Measurements from ENCODE around the gene PEX5L.

PEX5L gene

DNA sequence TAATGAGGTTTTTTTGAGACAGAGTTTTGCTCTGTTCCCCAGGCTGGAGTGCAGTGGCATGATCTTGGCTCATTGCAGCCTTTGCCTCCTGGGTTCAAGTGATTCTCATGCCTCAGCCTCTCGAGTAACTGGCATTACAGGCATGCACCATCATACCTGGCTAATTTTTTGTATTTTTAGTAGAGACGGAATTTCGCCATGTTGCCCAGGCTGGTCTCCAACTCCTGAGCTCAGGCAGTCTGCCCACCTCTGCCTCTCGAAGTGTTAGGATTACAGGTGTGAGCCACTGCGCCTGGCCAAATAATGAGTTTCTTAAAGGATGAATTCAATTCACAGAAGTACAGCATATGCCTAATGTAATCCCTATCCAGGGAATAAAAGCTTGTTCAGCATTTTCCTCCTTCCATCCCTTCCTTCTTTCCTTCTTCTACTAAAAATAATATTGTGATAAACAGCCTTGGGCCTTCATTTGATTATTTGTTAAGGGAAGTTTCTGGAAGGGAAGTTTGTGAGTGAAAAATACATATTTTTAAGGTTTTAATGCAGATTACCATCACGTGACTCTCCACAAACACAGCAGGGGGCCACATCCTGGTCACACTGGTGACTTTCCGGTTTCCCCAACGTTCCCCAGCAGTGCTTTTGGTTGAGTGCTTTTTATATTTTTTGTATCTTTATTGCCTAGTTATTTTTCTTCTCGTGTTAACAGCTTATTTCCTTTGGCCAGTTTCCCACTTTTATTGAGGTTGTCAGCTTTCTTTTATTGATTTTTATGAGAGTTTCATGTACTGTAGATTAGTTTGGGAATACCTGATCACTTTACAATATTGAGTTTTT lies 267.1 kb downstream of the PEX5L start:
- no peak for TF ChIP-seq TAF1 (IDR thresholded peaks at IDR 0.05; ENCODE audit: low read depth)
- TF ChIP-seq USF1 (IDR thresholded peaks at IDR 0.05), result peak; percentile 80

DNA sequence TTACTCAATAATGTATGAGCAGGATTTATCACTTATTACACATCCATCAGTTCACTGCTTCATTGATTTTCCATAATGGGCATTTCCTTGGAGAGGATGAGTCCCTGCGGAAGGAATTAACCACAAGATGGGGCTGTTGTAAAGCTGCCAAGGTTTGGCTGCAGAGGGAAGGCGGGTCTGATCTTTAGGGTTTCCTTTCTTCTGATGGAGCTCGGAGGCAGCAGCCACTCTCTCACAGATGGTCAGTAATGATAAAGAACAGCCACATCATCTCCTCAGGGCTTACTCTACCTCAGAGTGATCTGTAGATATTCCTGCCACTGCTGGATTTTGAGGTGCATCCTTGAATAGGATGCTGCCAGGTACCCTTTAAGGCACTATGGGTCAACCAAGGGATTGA lies 268.7 kb downstream of the PEX5L start:
- peak; percentile 73 for TF ChIP-seq RAD21 (IDR thresholded peaks at IDR 0.05; ENCODE audit: low read depth)
- TF ChIP-seq TCF12 (IDR thresholded peaks at IDR 0.05; ENCODE audit: low read depth), result peak; percentile 65; the same call in 1 of the 2 replicates
- no peak for TF ChIP-seq EGR1 (IDR thresholded peaks at IDR 0.05)
- TF ChIP-seq USF1 (IDR thresholded peaks at IDR 0.05), result no peak
- peak; percentile 78; the same call in 1 of the 2 replicates for TF ChIP-seq EP300 (IDR thresholded peaks at IDR 0.05; ENCODE audit: borderline replicate concordance)
- no peak for TF ChIP-seq TAF1 (IDR thresholded peaks at IDR 0.05; ENCODE audit: low read depth)
- peak; percentile 71 for TF ChIP-seq CEBPB (IDR thresholded peaks at IDR 0.05)
- TF ChIP-seq NFIC (IDR thresholded peaks at IDR 0.05), result peak; percentile 86
- TF ChIP-seq TEAD4 (IDR thresholded peaks at IDR 0.05), result peak; percentile 57
- no peak for TF ChIP-seq CREB1 (IDR thresholded peaks at IDR 0.05; ENCODE audit: low read depth)
- no peak for TF ChIP-seq FOXM1 (IDR thresholded peaks at IDR 0.05; ENCODE audit: borderline replicate concordance, low read depth)

DNA sequence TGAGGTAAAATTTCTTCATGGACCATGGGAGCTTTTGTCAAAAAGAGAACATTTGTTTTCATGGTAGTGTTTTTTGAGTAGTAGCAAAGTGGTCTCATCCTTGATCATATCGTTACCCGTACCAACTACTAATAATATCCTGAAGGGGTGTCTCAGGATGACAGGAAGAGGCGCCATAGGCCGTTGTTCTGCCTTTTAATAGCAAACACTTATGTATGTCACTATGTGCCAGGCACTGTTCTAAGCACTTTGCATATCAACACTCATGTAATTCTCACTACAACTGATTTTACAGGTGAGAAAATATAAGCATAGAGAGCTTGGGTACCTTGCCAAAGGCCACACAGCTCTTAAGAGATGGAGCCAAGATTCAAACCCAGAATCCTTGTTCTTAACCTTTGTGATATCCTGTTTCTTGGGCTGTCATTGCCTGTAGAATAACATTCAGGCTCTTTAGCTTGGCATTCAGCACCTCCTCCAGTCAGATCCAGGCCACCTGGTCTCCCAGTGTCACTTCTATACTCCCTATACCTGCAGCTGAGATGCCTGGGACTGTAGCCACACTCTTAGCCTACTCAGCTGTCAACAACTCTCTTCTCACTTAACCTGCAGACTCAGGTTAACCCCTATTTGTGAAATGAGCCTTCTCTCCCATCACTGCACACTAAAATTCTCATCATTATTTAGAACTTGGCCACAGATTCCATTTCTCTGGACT lies 270.2 kb downstream of the PEX5L start:
- TF ChIP-seq RAD21 (IDR thresholded peaks at IDR 0.05; ENCODE audit: low read depth), result no peak
- TF ChIP-seq USF1 (IDR thresholded peaks at IDR 0.05), result no peak
- no peak for TF ChIP-seq EP300 (IDR thresholded peaks at IDR 0.05; ENCODE audit: borderline replicate concordance)
- TF ChIP-seq, protein P1, sequence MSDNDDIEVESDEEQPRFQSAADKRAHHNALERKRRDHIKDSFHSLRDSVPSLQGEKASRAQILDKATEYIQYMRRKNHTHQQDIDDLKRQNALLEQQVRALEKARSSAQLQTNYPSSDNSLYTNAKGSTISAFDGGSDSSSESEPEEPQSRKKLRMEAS (IDR thresholded peaks at IDR 0.05), result no peak
- TF ChIP-seq YY1 (IDR thresholded peaks at IDR 0.05; ENCODE audit: low read depth), result no peak
- TF ChIP-seq TAF1 (IDR thresholded peaks at IDR 0.05; ENCODE audit: low read depth), result no peak
- TF ChIP-seq, protein P2, sequence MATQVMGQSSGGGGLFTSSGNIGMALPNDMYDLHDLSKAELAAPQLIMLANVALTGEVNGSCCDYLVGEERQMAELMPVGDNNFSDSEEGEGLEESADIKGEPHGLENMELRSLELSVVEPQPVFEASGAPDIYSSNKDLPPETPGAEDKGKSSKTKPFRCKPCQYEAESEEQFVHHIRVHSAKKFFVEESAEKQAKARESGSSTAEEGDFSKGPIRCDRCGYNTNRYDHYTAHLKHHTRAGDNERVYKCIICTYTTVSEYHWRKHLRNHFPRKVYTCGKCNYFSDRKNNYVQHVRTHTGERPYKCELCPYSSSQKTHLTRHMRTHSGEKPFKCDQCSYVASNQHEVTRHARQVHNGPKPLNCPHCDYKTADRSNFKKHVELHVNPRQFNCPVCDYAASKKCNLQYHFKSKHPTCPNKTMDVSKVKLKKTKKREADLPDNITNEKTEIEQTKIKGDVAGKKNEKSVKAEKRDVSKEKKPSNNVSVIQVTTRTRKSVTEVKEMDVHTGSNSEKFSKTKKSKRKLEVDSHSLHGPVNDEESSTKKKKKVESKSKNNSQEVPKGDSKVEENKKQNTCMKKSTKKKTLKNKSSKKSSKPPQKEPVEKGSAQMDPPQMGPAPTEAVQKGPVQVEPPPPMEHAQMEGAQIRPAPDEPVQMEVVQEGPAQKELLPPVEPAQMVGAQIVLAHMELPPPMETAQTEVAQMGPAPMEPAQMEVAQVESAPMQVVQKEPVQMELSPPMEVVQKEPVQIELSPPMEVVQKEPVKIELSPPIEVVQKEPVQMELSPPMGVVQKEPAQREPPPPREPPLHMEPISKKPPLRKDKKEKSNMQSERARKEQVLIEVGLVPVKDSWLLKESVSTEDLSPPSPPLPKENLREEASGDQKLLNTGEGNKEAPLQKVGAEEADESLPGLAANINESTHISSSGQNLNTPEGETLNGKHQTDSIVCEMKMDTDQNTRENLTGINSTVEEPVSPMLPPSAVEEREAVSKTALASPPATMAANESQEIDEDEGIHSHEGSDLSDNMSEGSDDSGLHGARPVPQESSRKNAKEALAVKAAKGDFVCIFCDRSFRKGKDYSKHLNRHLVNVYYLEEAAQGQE (IDR thresholded peaks at IDR 0.05; ENCODE audit: low read depth), result no peak
- no peak for TF ChIP-seq FOXM1 (IDR thresholded peaks at IDR 0.05; ENCODE audit: borderline replicate concordance, low read depth)
- no peak for TF ChIP-seq TEAD4 (IDR thresholded peaks at IDR 0.05)
- TF ChIP-seq NFIC (IDR thresholded peaks at IDR 0.05), result no peak
- TF ChIP-seq ZBTB7A (IDR thresholded peaks at IDR 0.05; ENCODE audit: low read depth), result no peak
- TF ChIP-seq EGR1 (IDR thresholded peaks at IDR 0.05), result no peak
- no peak for TF ChIP-seq CREB1 (IDR thresholded peaks at IDR 0.05; ENCODE audit: low read depth)
- TF ChIP-seq TCF12 (IDR thresholded peaks at IDR 0.05; ENCODE audit: low read depth), result no peak
- no peak for TF ChIP-seq CEBPB (IDR thresholded peaks at IDR 0.05)

- TF ChIP-seq TCF12 (IDR thresholded peaks at IDR 0.05; ENCODE audit: low read depth) (no peak), RAD21 (IDR thresholded peaks at IDR 0.05; ENCODE audit: low read depth) (no peak), EP300 (IDR thresholded peaks at IDR 0.05; ENCODE audit: borderline replicate concordance) (no peak)
Measured at GRCh38 chr3:179765396-179765795, 271.3 kb downstream of the PEX5L start.

DNA sequence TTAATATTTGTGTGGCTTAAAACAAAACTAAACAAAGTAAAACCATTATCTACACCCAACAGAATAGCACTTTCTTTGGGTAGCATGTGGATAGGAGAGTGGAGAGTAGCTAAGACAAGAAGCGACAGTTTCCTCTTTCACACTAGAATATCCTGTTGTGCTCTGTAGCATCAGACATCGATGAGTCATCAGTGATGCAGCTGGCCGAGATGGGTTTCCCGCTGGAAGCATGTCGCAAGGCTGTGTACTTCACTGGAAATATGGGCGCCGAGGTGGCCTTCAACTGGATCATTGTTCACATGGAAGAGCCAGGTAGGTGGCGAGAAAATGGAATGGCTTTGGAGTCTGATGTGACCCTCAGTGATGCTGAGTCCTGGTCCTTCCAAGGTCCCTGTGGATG lies 275.8 kb downstream of the PEX5L start:
- TF ChIP-seq, protein P2 (IDR thresholded peaks at IDR 0.05; ENCODE audit: low read depth), result no peak
- TF ChIP-seq YY1 (IDR thresholded peaks at IDR 0.05; ENCODE audit: low read depth), result no peak
- TF ChIP-seq, protein P1 (IDR thresholded peaks at IDR 0.05), result no peak
- no peak for TF ChIP-seq TEAD4 (IDR thresholded peaks at IDR 0.05)
- TF ChIP-seq CEBPB (IDR thresholded peaks at IDR 0.05), result no peak
- no peak for TF ChIP-seq RAD21 (IDR thresholded peaks at IDR 0.05; ENCODE audit: low read depth)
- TF ChIP-seq ZBTB7A (IDR thresholded peaks at IDR 0.05; ENCODE audit: low read depth), result no peak
- no peak for TF ChIP-seq EP300 (IDR thresholded peaks at IDR 0.05; ENCODE audit: borderline replicate concordance)
- TF ChIP-seq NFIC (IDR thresholded peaks at IDR 0.05), result no peak
- no peak for TF ChIP-seq TCF12 (IDR thresholded peaks at IDR 0.05; ENCODE audit: low read depth)
- no peak for TF ChIP-seq USF1 (IDR thresholded peaks at IDR 0.05)
- no peak for TF ChIP-seq TAF1 (IDR thresholded peaks at IDR 0.05; ENCODE audit: low read depth)
- TF ChIP-seq EGR1 (IDR thresholded peaks at IDR 0.05), result no peak
- TF ChIP-seq FOXM1 (IDR thresholded peaks at IDR 0.05; ENCODE audit: borderline replicate concordance, low read depth), result no peak
- no peak for TF ChIP-seq CREB1 (IDR thresholded peaks at IDR 0.05; ENCODE audit: low read depth)
